Stimulated activated effector memory CD8-positive, alpha-beta T cell treated with anti-CD3 and anti-CD28 coated beads, Interleukin-12 subunit alpha, Interleukin-12 subunit beta, amount 100 ng/mL, for 72 hours (primary cell): ENCODE data around the gene MRPL32.

Experiments used
- ATAC-seq: fragments of 150-1000 bp; cut with Tn5 transposase; 2 replicates; pipeline ENCODE4 v1.10.0; 2021
- DNase-seq, 2 donors: peaks; one replicate each; pipeline ENCODE4 v3.0.0; 2021 to 2022; ENCODE audit warnings: low spot score in 2 of 2
- H3K27ac Mint-ChIP-seq: one replicate; pipeline ENCODE4 v1.8.0; 2022; ENCODE audit warnings: mild to moderate bottlenecking, mixed read lengths
- H3K36me3 Mint-ChIP-seq: one replicate; pipeline ENCODE4 v1.8.0; 2022; ENCODE audit warnings: mild to moderate bottlenecking, mixed read lengths
- H3K4me1 Mint-ChIP-seq: one replicate; pipeline ENCODE4 v1.8.0; 2022; ENCODE audit warnings: mixed read lengths
- H3K4me3 Mint-ChIP-seq: one replicate; pipeline ENCODE4 v1.8.0; 2022; ENCODE audit warnings: mild to moderate bottlenecking, mixed read lengths
- H3K9me3 Mint-ChIP-seq: one replicate; pipeline ENCODE4 v1.8.0; 2022; ENCODE audit warnings: mixed read lengths

Gene MRPL32

GRCh38 chr7:42972699-42973500 lies 40.7 kb downstream of the MRPL32 start:
- Mint-ChIP-seq H3K9me3 (no peaks in the 10 kb centered on the region), H3K36me3 (no peaks in the 10 kb centered on the region), H3K4me1 (no peaks in the 10 kb centered on the region), H3K27ac (no peak overlapping the region), H3K4me3 (no peak overlapping the region)
- no peak for DNase-seq
- ATAC-seq: no peak

- H3K4me3 Mint-ChIP-seq: no peak overlapping the region
- no peaks in the 10 kb centered on the region for H3K36me3 Mint-ChIP-seq
- DNase-seq: no peak
- no peaks in the 10 kb centered on the region for H3K4me1 Mint-ChIP-seq
- H3K9me3 Mint-ChIP-seq: no peaks in the 10 kb centered on the region
- H3K27ac Mint-ChIP-seq: no peak overlapping the region
- ATAC-seq: no peak
Observed at GRCh38 chr7:42976371-42976770, 44.2 kb downstream of the MRPL32 start.

GRCh38 chr7:42978496-42978895 lies 46.3 kb downstream of the MRPL32 start:
- Mint-ChIP-seq H3K36me3 (no peaks in the 10 kb centered on the region), H3K4me3 (no peak overlapping the region), H3K4me1 (no peaks in the 10 kb centered on the region), H3K27ac (no peak overlapping the region), H3K9me3 (no peaks in the 10 kb centered on the region)
- ATAC-seq (no peak), DNase-seq (no peak)

- DNase-seq: no peak
- no peaks in the 10 kb centered on the region for H3K4me1 Mint-ChIP-seq
- no peak for ATAC-seq
- H3K4me3 Mint-ChIP-seq: no peak overlapping the region
- H3K36me3 Mint-ChIP-seq: no peaks in the 10 kb centered on the region
- no peaks in the 10 kb centered on the region for H3K9me3 Mint-ChIP-seq
- no peak overlapping the region for H3K27ac Mint-ChIP-seq
Observed at GRCh38 chr7:42980084-42980483, 47.9 kb downstream of the MRPL32 start.

- H3K9me3 Mint-ChIP-seq: no peaks in the 10 kb centered on the region
- no peak overlapping the region for H3K4me3 Mint-ChIP-seq
- H3K4me1 Mint-ChIP-seq: no peaks in the 10 kb centered on the region
- H3K36me3 Mint-ChIP-seq: no peaks in the 10 kb centered on the region
- ATAC-seq: no peak
- H3K27ac Mint-ChIP-seq: no peak overlapping the region
- DNase-seq: no peak
Observed at GRCh38 chr7:42980514-42980913, 48.3 kb downstream of the MRPL32 start.

GRCh38 chr7:42981601-42982000 lies 49.4 kb downstream of the MRPL32 start:
- no peak overlapping the region for H3K4me3 Mint-ChIP-seq
- H3K9me3 Mint-ChIP-seq: no peaks in the 10 kb centered on the region
- no peak overlapping the region for H3K27ac Mint-ChIP-seq
- DNase-seq (no peak), ATAC-seq (no peak)
- H3K36me3 Mint-ChIP-seq: no peaks in the 10 kb centered on the region
- H3K4me1 Mint-ChIP-seq: no peaks in the 10 kb centered on the region

GRCh38 chr7:42982604-42983115 lies 50.5 kb downstream of the MRPL32 start:
- DNase-seq: no peak
- no peak for ATAC-seq
- no peaks in the 10 kb centered on the region for H3K36me3 Mint-ChIP-seq
- H3K4me1 Mint-ChIP-seq: no peaks in the 10 kb centered on the region
- no peak overlapping the region for H3K27ac Mint-ChIP-seq
- no peaks in the 10 kb centered on the region for H3K9me3 Mint-ChIP-seq
- no peak overlapping the region for H3K4me3 Mint-ChIP-seq

- H3K9me3 Mint-ChIP-seq: no peaks in the 10 kb centered on the region
- DNase-seq (no peak), ATAC-seq (no peak)
- no peaks in the 10 kb centered on the region for H3K36me3 Mint-ChIP-seq
- H3K4me3 Mint-ChIP-seq: no peak overlapping the region
- H3K27ac Mint-ChIP-seq: no peak overlapping the region
- H3K4me1 Mint-ChIP-seq: no peaks in the 10 kb centered on the region
Observed at GRCh38 chr7:42984137-42984536, 52.0 kb downstream of the MRPL32 start.

- no peak for ATAC-seq
- Mint-ChIP-seq H3K27ac (no peak overlapping the region), H3K36me3 (no peaks in the 10 kb centered on the region), H3K4me3 (no peak overlapping the region), H3K4me1 (no peaks in the 10 kb centered on the region), H3K9me3 (no peaks in the 10 kb centered on the region)
- no peak for DNase-seq
Observed at GRCh38 chr7:42986213-42986612, 54.0 kb downstream of the MRPL32 start.

GRCh38 chr7:42986781-42987248 lies 54.6 kb downstream of the MRPL32 start:
- Mint-ChIP-seq H3K27ac (no peak overlapping the region), H3K36me3 (no peaks in the 10 kb centered on the region), H3K9me3 (no peaks in the 10 kb centered on the region), H3K4me1 (no peaks in the 10 kb centered on the region), H3K4me3 (no peak overlapping the region)
- no peak for ATAC-seq
- no peak for DNase-seq
